HL-60 (cell line): ENCODE data around the gene CD160.

Source experiments
- POLR2AphosphoS5 ChIP-seq: IDR thresholded peaks from 2 replicates; pipeline ENCODE4 v1.6.1; 2012; ENCODE audit warnings: low read depth
- TF ChIP-seq, protein P1 (sequence below): IDR thresholded peaks from one replicate; pipeline ENCODE4 v1.5.1; 2011; ENCODE audit warnings: low read length, control low read depth, inconsistent platforms; ENCODE audit not compliant: insufficient read depth
- TF ChIP-seq, protein P2 (sequence below): IDR thresholded peaks from 2 replicates; pipeline ENCODE4 v1.6.1; 2012; ENCODE audit warnings: low read depth; ENCODE audit not compliant: insufficient replicate concordance

GRCh38 chr1:145740269-145740668 lies 21.0 kb downstream of the CD160 start:
- no peak for TF ChIP-seq POLR2AphosphoS5
- TF ChIP-seq, protein P1, sequence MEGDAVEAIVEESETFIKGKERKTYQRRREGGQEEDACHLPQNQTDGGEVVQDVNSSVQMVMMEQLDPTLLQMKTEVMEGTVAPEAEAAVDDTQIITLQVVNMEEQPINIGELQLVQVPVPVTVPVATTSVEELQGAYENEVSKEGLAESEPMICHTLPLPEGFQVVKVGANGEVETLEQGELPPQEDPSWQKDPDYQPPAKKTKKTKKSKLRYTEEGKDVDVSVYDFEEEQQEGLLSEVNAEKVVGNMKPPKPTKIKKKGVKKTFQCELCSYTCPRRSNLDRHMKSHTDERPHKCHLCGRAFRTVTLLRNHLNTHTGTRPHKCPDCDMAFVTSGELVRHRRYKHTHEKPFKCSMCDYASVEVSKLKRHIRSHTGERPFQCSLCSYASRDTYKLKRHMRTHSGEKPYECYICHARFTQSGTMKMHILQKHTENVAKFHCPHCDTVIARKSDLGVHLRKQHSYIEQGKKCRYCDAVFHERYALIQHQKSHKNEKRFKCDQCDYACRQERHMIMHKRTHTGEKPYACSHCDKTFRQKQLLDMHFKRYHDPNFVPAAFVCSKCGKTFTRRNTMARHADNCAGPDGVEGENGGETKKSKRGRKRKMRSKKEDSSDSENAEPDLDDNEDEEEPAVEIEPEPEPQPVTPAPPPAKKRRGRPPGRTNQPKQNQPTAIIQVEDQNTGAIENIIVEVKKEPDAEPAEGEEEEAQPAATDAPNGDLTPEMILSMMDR: no peak
- TF ChIP-seq, protein P2, sequence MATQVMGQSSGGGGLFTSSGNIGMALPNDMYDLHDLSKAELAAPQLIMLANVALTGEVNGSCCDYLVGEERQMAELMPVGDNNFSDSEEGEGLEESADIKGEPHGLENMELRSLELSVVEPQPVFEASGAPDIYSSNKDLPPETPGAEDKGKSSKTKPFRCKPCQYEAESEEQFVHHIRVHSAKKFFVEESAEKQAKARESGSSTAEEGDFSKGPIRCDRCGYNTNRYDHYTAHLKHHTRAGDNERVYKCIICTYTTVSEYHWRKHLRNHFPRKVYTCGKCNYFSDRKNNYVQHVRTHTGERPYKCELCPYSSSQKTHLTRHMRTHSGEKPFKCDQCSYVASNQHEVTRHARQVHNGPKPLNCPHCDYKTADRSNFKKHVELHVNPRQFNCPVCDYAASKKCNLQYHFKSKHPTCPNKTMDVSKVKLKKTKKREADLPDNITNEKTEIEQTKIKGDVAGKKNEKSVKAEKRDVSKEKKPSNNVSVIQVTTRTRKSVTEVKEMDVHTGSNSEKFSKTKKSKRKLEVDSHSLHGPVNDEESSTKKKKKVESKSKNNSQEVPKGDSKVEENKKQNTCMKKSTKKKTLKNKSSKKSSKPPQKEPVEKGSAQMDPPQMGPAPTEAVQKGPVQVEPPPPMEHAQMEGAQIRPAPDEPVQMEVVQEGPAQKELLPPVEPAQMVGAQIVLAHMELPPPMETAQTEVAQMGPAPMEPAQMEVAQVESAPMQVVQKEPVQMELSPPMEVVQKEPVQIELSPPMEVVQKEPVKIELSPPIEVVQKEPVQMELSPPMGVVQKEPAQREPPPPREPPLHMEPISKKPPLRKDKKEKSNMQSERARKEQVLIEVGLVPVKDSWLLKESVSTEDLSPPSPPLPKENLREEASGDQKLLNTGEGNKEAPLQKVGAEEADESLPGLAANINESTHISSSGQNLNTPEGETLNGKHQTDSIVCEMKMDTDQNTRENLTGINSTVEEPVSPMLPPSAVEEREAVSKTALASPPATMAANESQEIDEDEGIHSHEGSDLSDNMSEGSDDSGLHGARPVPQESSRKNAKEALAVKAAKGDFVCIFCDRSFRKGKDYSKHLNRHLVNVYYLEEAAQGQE: no peak
